GM19467 (cell line): ENCODE results near the gene SLC38A3.
A peak's percentile ranks its signal among the peaks of the same experiment; 100 is the strongest.

Source experiments
- ATAC-seq: cut with Tn5 transposase; IDR thresholded peaks from one replicate; pipeline ENCODE4 v1.9.1; 2021; ENCODE audit warnings: mild to moderate bottlenecking, moderate library complexity; ENCODE audit not compliant: unreplicated experiment

Gene SLC38A3

GRCh38 chr3:50204804-50205412, at the start of gene SLC38A3:
Gene SLC38A3, plus strand, starts transcription at chr3:50205271. Its CDS starts 8,929 bp downstream, at chr3:50214200.
- ATAC-seq, result no peak

GRCh38 chr3:50155491-50155878, 49.6 kb upstream of the SLC38A3 start:
- ATAC-seq, result peak; percentile 11

- no peak for ATAC-seq
Measured at GRCh38 chr3:50155891-50156290, 49.2 kb upstream of the SLC38A3 start.

GRCh38 chr3:50156549-50157493, 48.2 kb upstream of the SLC38A3 start:
- ATAC-seq, result no peak

- ATAC-seq, result no peak
Measured at GRCh38 chr3:50157827-50158529, 47.1 kb upstream of the SLC38A3 start.

GRCh38 chr3:50158530-50159146, 46.4 kb upstream of the SLC38A3 start:
- ATAC-seq, result no peak

GRCh38 chr3:50160561-50160983, 44.5 kb upstream of the SLC38A3 start:
- ATAC-seq, result no peak

- no peak for ATAC-seq
Measured at GRCh38 chr3:50161320-50161719, 43.8 kb upstream of the SLC38A3 start.

- no peak for ATAC-seq
Measured at GRCh38 chr3:50162034-50162883, 42.8 kb upstream of the SLC38A3 start.

GRCh38 chr3:50163572-50164455, 41.3 kb upstream of the SLC38A3 start:
- ATAC-seq, result no peak

- no peak for ATAC-seq
Measured at GRCh38 chr3:50164481-50164880, 40.6 kb upstream of the SLC38A3 start.

GRCh38 chr3:50164984-50165909, 39.8 kb upstream of the SLC38A3 start:
- ATAC-seq, result no peak

- ATAC-seq, result no peak
Measured at GRCh38 chr3:50165910-50166538, 39.0 kb upstream of the SLC38A3 start.

GRCh38 chr3:50166620-50167019, 38.5 kb upstream of the SLC38A3 start:
- ATAC-seq, result no peak

GRCh38 chr3:50167069-50167840, 37.8 kb upstream of the SLC38A3 start:
- no peak for ATAC-seq

GRCh38 chr3:50167841-50168209, 37.2 kb upstream of the SLC38A3 start:
- no peak for ATAC-seq

GRCh38 chr3:50168388-50168787, 36.7 kb upstream of the SLC38A3 start:
- no peak for ATAC-seq
